OCI-LY1 (cell line): ENCODE results near the gene LRRC4B.

Experiments
- CTCF ChIP-seq: fragments of 200-600 bp; sonication (generic), shearing (Covaris generic); IDR thresholded peaks from 2 replicates; pipeline ENCODE4 v1.5.1; 2017; ENCODE audit warnings: mild to moderate bottlenecking, antibody characterized with exemption, low read length, moderate library complexity, mixed read lengths
- EZH2 ChIP-seq: fragments of 200-600 bp; sonication (generic), shearing (Covaris generic); IDR thresholded peaks from 2 replicates; pipeline ENCODE4 v1.8.0; 2017; ENCODE audit warnings: borderline replicate concordance, mixed run types, mild to moderate bottlenecking, antibody characterized with exemption, low read length, moderate library complexity, mixed read lengths

GRCh38 chr19:50518091-50519005 lies 49.9 kb downstream of the LRRC4B start:
- TF ChIP-seq CTCF, result peak; percentile 34; the same call in 1 of the 2 replicates
- TF ChIP-seq EZH2, result no peak
